NB4 (cell line): Measurements from ENCODE around the gene BBS9.
A peak's percentile ranks its signal among the peaks of the same experiment; 100 is the strongest.

Source experiments
- DNase-seq: peaks from one replicate; pipeline ENCODE4 v3.0.0; 2010; ENCODE audit warnings: low read depth
- H3K4me3 ChIP-seq: one replicate; pipeline ENCODE4 v1.5.1; 2011; ENCODE audit warnings: mild to moderate bottlenecking, low read depth, low read length, moderate library complexity
- CTCF ChIP-seq: IDR thresholded peaks from one replicate; pipeline ENCODE4 v1.5.1; 2012; ENCODE audit warnings: low read depth, low read length
- MAX ChIP-seq: IDR thresholded peaks from 2 replicates; pipeline ENCODE4 v1.6.1; 2011; ENCODE audit warnings: low read depth, low read length
- MYC ChIP-seq: IDR thresholded peaks from 2 replicates; pipeline ENCODE4 v1.6.1; 2011; ENCODE audit warnings: low read depth, low read length
- POLR2A ChIP-seq: IDR thresholded peaks from 2 replicates; pipeline ENCODE4 v1.6.1; 2011; ENCODE audit warnings: mild to moderate bottlenecking; ENCODE audit not compliant: insufficient read length; ENCODE audit errors: extremely low read depth

The BBS9 gene

GRCh38 chr7:33530664-33531063 is 401.3 kb downstream of the BBS9 start:
- TF ChIP-seq MYC (no peak), MAX (no peak), CTCF (peak; percentile 9), POLR2A (no peak)
- DNase-seq: no peak
- H3K4me3 ChIP-seq: no peak overlapping the region

GRCh38 chr7:33531888-33532287 is 402.5 kb downstream of the BBS9 start:
- no peak for TF ChIP-seq CTCF
- TF ChIP-seq POLR2A: no peak
- TF ChIP-seq MAX: no peak
- no peak for TF ChIP-seq MYC
- H3K4me3 ChIP-seq: no peak overlapping the region
- DNase-seq: no peak

GRCh38 chr7:33534833-33535232 is 405.5 kb downstream of the BBS9 start:
- no peak overlapping the region for H3K4me3 ChIP-seq
- no peak for TF ChIP-seq MYC
- no peak for TF ChIP-seq POLR2A
- TF ChIP-seq MAX: no peak
- no peak for TF ChIP-seq CTCF
- no peak for DNase-seq

GRCh38 chr7:33535989-33536388 is 406.6 kb downstream of the BBS9 start:
- no peak for TF ChIP-seq CTCF
- TF ChIP-seq MYC: no peak
- no peak for TF ChIP-seq POLR2A
- TF ChIP-seq MAX: no peak

GRCh38 chr7:33536398-33537103 is 407.2 kb downstream of the BBS9 start:
- DNase-seq: no peak
- no peak overlapping the region for H3K4me3 ChIP-seq
- TF ChIP-seq MAX (no peak), CTCF (no peak), MYC (no peak), POLR2A (no peak)

More at GRCh38 chr7:33535989-33536388, 406.6 kb downstream of the BBS9 start:
- no peak for DNase-seq
- no peak overlapping the region for H3K4me3 ChIP-seq
